HepG2 (cell line): ENCODE results near the gene SYPL1. TPM values are rescaled to one million over a fixed set of nuclear protein-coding genes. Genes with fewer than 3 reads are reported as not detected.

Experiments used
- ATAC-seq: fragments of 200-7000 bp; cut with Tn5 transposase; 3 replicates; pipeline ENCODE4 v1.9.1; 2020; ENCODE audit warnings: mild to moderate bottlenecking, moderate library complexity
- BruUV-seq: library from RNA; stranded (reverse); fragments of 400-500 nt; replicated peaks from 2 replicates; lab custom pipeline; 2021; lab: Mats Ljungman, UMichigan
- CTCF ChIA-PET: fragments of 300-600 bp; formaldehyde crosslinking; extraction: SDS; loops from one replicate; lab custom pipeline; 2021; ENCODE audit warnings: low total read pairs, inconsistent platforms, low intra/inter-chr PET ratio; lab: Yijun Ruan, JAX
- POLR2A ChIA-PET: fragments of 350-600 bp; sonication (Branson Sonifier 250); formaldehyde crosslinking; loops from one replicate; lab custom pipeline; 2020; ENCODE audit warnings: antibody characterized with exemption, inconsistent platforms; lab: Yijun Ruan, JAX
- DNase-seq: peaks from one replicate; pipeline ENCODE4 v3.0.0-alpha.2; 2015; ENCODE audit warnings: low spot score
- FAIRE-seq: peaks from 3 replicates; lab custom pipeline; 2011; peaks lifted over from hg19 to GRCh38; lab: Jason Lieb, UNC
- H2AFZ ChIP-seq: one replicate; pipeline ENCODE4 v1.6.1; 2011; ENCODE audit warnings: low read length, inconsistent platforms
- H3K27ac ChIP-seq: fragments of 300-600 bp; 3 replicates; pipeline ENCODE4 v1.8.0; 2011; ENCODE audit warnings: mixed run types, mild to moderate bottlenecking, mixed read lengths, low read length, inconsistent platforms; ENCODE audit not compliant: insufficient read depth; ENCODE audit errors: extremely low read length
- H3K27me3 ChIP-seq, 2 experiments: fragments of 200-600 bp in 1 of 2; 2 replicates in 1 of 2; 3 replicates in 1 of 2; pipeline versions ENCODE4 v1.6.0 to v1.8.0; 2011; ENCODE audit warnings: low read length in 2 of 2, mild to moderate bottlenecking in 2 of 2, moderate library complexity in 2 of 2, inconsistent platforms in 1 of 2; ENCODE audit not compliant: insufficient read depth in 2 of 2, control insufficient read depth in 1 of 2
- H3K36me3 ChIP-seq, 2 experiments: fragments of 200-600 bp in 1 of 2; replicated peaks in 1 of 2; 2 replicates in 1 of 2; 3 replicates in 1 of 2; pipeline versions ENCODE4 v1.5.1 to v1.8.0; 2011; ENCODE audit warnings: low read length in 2 of 2, inconsistent platforms in 1 of 2; ENCODE audit not compliant: insufficient read depth in 2 of 2, control insufficient read depth in 1 of 2
- H3K4me1 ChIP-seq: 2 replicates; pipeline ENCODE4 v1.5.1; 2012; ENCODE audit warnings: low read length, inconsistent platforms; ENCODE audit not compliant: insufficient read depth
- H3K4me2 ChIP-seq: 2 replicates; pipeline ENCODE4 v1.6.0; 2011; ENCODE audit warnings: low read depth, low read length, inconsistent platforms
- H3K4me3 ChIP-seq, 3 experiments: fragments of 200-600 bp in 1 of 3; sonication (generic), shearing (Covaris generic) in 1 of 3; replicated peaks in 1 of 3; 2 replicates each; pipeline ENCODE4 v1.5.1; 2011 to 2016; ENCODE audit warnings: low read length in 3 of 3, inconsistent platforms in 2 of 3, low read depth in 2 of 3, mild to moderate bottlenecking in 2 of 3, control low read depth in 1 of 3, mixed read lengths in 1 of 3; ENCODE audit not compliant: insufficient read depth in 1 of 3
- H3K79me2 ChIP-seq: one replicate; pipeline ENCODE4 v1.6.1; 2011; ENCODE audit warnings: low read length, inconsistent platforms; ENCODE audit not compliant: insufficient read depth
- H3K9ac ChIP-seq: 2 replicates; pipeline ENCODE4 v1.6.0; 2011; ENCODE audit warnings: mild to moderate bottlenecking, low read depth, low read length, inconsistent platforms; ENCODE audit not compliant: insufficient read depth
- H3K9me3 ChIP-seq: 2 replicates; pipeline ENCODE4 v1.5.1; 2012; ENCODE audit warnings: mild to moderate bottlenecking, low read length
- H4K20me1 ChIP-seq: 2 replicates; pipeline ENCODE4 v1.6.0; 2011; ENCODE audit warnings: inconsistent platforms, mild to moderate bottlenecking, low read length, moderate library complexity; ENCODE audit not compliant: insufficient read depth
- ZFYVE20 ChIP-seq: sonication (generic); formaldehyde crosslinking; IDR thresholded peaks from 2 replicates; pipeline ENCODE4 v1.8.0; 2023; ENCODE audit warnings: low read depth, mild to moderate bottlenecking, moderate library complexity, missing genetic modification reagents, borderline replicate concordance
- ZNF136 ChIP-seq: sonication (generic); formaldehyde crosslinking; IDR thresholded peaks from 2 replicates; pipeline ENCODE4 v1.8.1; 2022; ENCODE audit warnings: low read depth, mild to moderate bottlenecking, moderate library complexity, missing genetic modification reagents
- ZNF180 ChIP-seq: sonication (generic); formaldehyde crosslinking; IDR thresholded peaks from 2 replicates; pipeline ENCODE4 v1.4.0; 2020; ENCODE audit warnings: low read depth, missing genetic modification reagents, borderline replicate concordance
- ZNF589 ChIP-seq: sonication (generic); formaldehyde crosslinking; conservative IDR thresholded peaks from 2 replicates; pipeline ENCODE4 v1.8.0; 2022; ENCODE audit warnings: mild to moderate bottlenecking, moderate library complexity, missing genetic modification reagents
- ZNF879 ChIP-seq: sonication (generic); formaldehyde crosslinking; IDR thresholded peaks from 2 replicates; pipeline ENCODE4 v1.8.1; 2023; ENCODE audit warnings: missing genetic modification reagents
- ZSCAN21 ChIP-seq: sonication (generic); formaldehyde crosslinking; IDR thresholded peaks from 2 replicates; pipeline ENCODE4 v1.8.0; 2022; ENCODE audit warnings: mild to moderate bottlenecking, missing genetic modification reagents, moderate library complexity, borderline replicate concordance
- WGBS: methylation state at CpG from one replicate; pipeline ENCODE4 v1.1.6; 2017; ENCODE audit warnings: low lambda C conversion rate; 5-methylcytosine and 5-hydroxymethylcytosine counted together
- in situ Hi-C: cut with HindIII; loops from 2 replicates; pipeline ENCODE4 v1.10.0; 2017; ENCODE audit warnings: low pct_unique_long_range_greater_than_20kb; ENCODE audit not compliant: extremely low pct_ligation_motif_present
- intact Hi-C: fragments of 100-400 bp; cut with micrococcal nuclease; formaldehyde crosslinking; loops from one replicate; pipeline ENCODE4 v1.10.0; 2022; ENCODE audit not compliant: unreplicated experiment
- polyA plus RNA-seq, 8 experiments: library from polyadenylated mRNA; depleted of rRNA in 3 of 8; stranded (reverse) in 7 of 8; unstranded in 1 of 8; fragments of >200 nt; fragmentation: Illumina TruSeq in 4 of 8; extraction: Trizol in 4 of 8; gene quantifications; 2 replicates each; pipeline versions ENCODE4 v1.2.1 to v1.2.3, GENCODE V29; 2011 to 2016; ENCODE audit warnings: low read depth in 4 of 8, missing spikeins in 1 of 8, mixed read lengths in 1 of 8; ENCODE audit not compliant: insufficient read depth in 1 of 8
- total RNA-seq, 5 experiments: library from RNA; depleted of rRNA; stranded (reverse); fragments of >200 nt; fragmentation: Illumina TruSeq; extraction: Trizol; gene quantifications; 2 replicates each; pipeline ENCODE4 v1.2.3, GENCODE V29; 2016; ENCODE audit warnings: low read depth in 1 of 5
- TF ChIP-seq, protein P1 (sequence below): sonication (generic); formaldehyde crosslinking; IDR thresholded peaks from 2 replicates; pipeline ENCODE4 v1.4.0; 2020; ENCODE audit warnings: missing genetic modification reagents

Gene SYPL1
- total and polyA plus RNA-seq, 2 of the 13 experiments (the other 11 are each of a cell fraction or from before 2014, with no cell fraction given), result 27.5 to 40.2 TPM

DNA sequence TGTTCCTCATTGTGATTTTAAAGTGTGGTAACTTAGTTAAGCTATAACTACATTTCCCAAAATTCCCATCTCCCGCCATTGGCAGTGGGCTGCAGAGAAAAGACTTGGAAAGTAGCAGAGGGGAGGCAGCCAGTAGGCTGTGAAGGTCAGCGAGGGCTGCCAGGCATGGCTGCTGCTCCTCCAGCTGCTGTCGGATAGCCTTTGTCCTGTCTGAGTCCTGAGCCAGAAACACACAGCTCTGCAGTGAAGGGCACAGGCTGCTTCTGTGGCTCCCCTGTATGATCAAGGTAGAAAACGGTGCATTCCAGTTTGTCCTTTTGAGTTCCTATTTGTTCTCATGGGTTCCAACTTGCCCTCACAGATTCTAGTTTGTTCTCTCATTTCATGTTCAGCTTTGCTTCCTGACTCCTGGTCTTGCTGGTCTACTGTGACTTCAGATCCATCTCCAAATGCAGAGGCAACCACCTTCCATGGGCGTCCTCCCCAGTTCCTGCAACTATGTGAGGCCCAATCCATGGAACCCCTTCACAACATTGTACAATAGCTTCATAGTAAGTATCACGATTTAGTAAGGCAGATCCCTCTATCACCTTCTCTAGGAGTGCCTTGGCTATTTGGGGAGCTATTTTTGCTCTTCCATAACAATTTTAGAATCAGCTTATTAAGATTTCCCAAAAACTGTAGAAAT is 31.7 kb downstream of the SYPL1 start (continued):
- no peak for TF ChIP-seq ZNF136
- TF ChIP-seq, protein P1, sequence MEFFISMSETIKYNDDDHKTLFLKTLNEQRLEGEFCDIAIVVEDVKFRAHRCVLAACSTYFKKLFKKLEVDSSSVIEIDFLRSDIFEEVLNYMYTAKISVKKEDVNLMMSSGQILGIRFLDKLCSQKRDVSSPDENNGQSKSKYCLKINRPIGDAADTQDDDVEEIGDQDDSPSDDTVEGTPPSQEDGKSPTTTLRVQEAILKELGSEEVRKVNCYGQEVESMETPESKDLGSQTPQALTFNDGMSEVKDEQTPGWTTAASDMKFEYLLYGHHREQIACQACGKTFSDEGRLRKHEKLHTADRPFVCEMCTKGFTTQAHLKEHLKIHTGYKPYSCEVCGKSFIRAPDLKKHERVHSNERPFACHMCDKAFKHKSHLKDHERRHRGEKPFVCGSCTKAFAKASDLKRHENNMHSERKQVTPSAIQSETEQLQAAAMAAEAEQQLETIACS, result no peak
- TF ChIP-seq ZNF879 (CRISPR knock-in tag), result no peak
- no peak for TF ChIP-seq ZFYVE20 (CRISPR knock-in tag)
- TF ChIP-seq, all 625 proteins: peak for 0

- intact Hi-C loops, result no loop called here
- ChIA-PET CTCF (no interaction called here), POLR2A (no interaction called here)
- Histone ChIP-seq H3K4me2 (no peak overlapping the region), H3K9ac (no peak overlapping the region), H3K27ac (no peak overlapping the region), H3K79me2 (no peaks in the 10 kb centered on the region), H4K20me1 (no peaks in the 10 kb centered on the region), H3K27me3 (peaks cover 2 to 10% of the 10 kb centered on the region in 2 experiments; a peak in 3 of 5 replicates), H3K4me1 (peaks cover 35% of the 10 kb centered on the region), H3K36me3 (no peaks in the 10 kb centered on the region), H3K4me3 (no peak overlapping the region), H2AFZ (no peak overlapping the region), H3K9me3 (no peaks in the 10 kb centered on the region)
- WGBS, result 25% methylated on average over 2 of the region's 2 CpGs
- no TSS peak for BruUV-seq
- DNase-seq (no peak), ATAC-seq (no peak), FAIRE-seq (no peak)
- no peak for TF ChIP-seq ZNF589 (CRISPR knock-in tag)
- no peak for TF ChIP-seq ZSCAN21 (CRISPR knock-in tag)
- TF ChIP-seq ZNF180, result no peak
- in situ Hi-C loops, result no loop called here
Observed at GRCh38 chr7:106076537-106076936, 35.6 kb downstream of the SYPL1 start.
